Naive B cell (primary cell): Measurements from ENCODE around the gene GALC. TPM values are rescaled to one million over a fixed set of nuclear protein-coding genes. Genes with fewer than 3 reads are reported as not detected.

ENCODE experiments used
- ATAC-seq, 2 donors: fragments of 150-1000 bp; cut with Tn5 transposase; 2 replicates each; pipeline ENCODE4 v1.10.0; 2021; ENCODE audit warnings: low read depth in 2 of 2, mild to moderate bottlenecking in 2 of 2, moderate library complexity in 2 of 2
- DNase-seq: peaks from one replicate; pipeline ENCODE4 v3.0.0; 2022
- H3K27ac Mint-ChIP-seq, 6 donors: one replicate each; pipeline ENCODE4 v1.8.0; 2020 to 2022; ENCODE audit warnings: mild to moderate bottlenecking in 6 of 6, mixed read lengths in 6 of 6, moderate library complexity in 5 of 6, inconsistent platforms in 2 of 6
- H3K27me3 Mint-ChIP-seq, 3 donors: one replicate each; pipeline ENCODE4 v1.8.0; 2021 to 2022; ENCODE audit warnings: mixed read lengths in 3 of 3, mild to moderate bottlenecking in 1 of 3
- H3K36me3 Mint-ChIP-seq, 2 donors: one replicate each; pipeline ENCODE4 v1.8.0; 2020 to 2022; ENCODE audit warnings: mixed read lengths in 2 of 2, inconsistent platforms in 1 of 2, mild to moderate bottlenecking in 1 of 2
- H3K4me1 Mint-ChIP-seq, 3 donors: one replicate each; pipeline ENCODE4 v1.8.0; 2020 to 2022; ENCODE audit warnings: mixed read lengths in 3 of 3, inconsistent platforms in 1 of 3, mild to moderate bottlenecking in 1 of 3, moderate library complexity in 1 of 3
- H3K4me3 Mint-ChIP-seq, 8 donors: one replicate each; pipeline ENCODE4 v1.8.0; 2020 to 2022; ENCODE audit warnings: mild to moderate bottlenecking in 8 of 8, mixed read lengths in 8 of 8, moderate library complexity in 8 of 8, inconsistent platforms in 2 of 8
- H3K9me3 Mint-ChIP-seq, 7 donors: one replicate each; pipeline ENCODE4 v1.8.0; 2020 to 2022; ENCODE audit warnings: mixed read lengths in 7 of 7, mild to moderate bottlenecking in 5 of 7, inconsistent platforms in 2 of 7, moderate library complexity in 1 of 7
- polyA plus RNA-seq, 6 donors: library from polyadenylated mRNA; unstranded; fragments of 300-500 nt; fragmentation: Illumina TruSeq; gene quantifications; one replicate each; pipeline ENCODE4 v1.2.3, GENCODE V29; 2021; ENCODE audit warnings: low read depth in 6 of 6

GALC gene
- polyA plus RNA-seq, 6 donors from 2014 or later, result 3.6 to 9.4 (median 6.5) TPM

GRCh38 chr14:88023658-88024187 lies 30.7 kb upstream of the GALC start:
- H3K27ac Mint-ChIP-seq, result peak overlapping the region in 3 of 6 donors; percentile 3 to 59 (median 17)

GRCh38 chr14:88017535-88017934 lies 24.6 kb upstream of the GALC start:
- no peak for ATAC-seq

More at GRCh38 chr14:88023658-88024187, 30.7 kb upstream of the GALC start:
- ATAC-seq (no peak), DNase-seq (no peak)
- peaks cover 0 to 5% (median 0%) of the 10 kb centered on the region in 7 donors for H3K9me3 Mint-ChIP-seq
- peak overlapping the region in 2 of 8 donors; percentile 13 to 32 for H3K4me3 Mint-ChIP-seq
- no peaks in the 10 kb centered on the region for H3K27me3 Mint-ChIP-seq
- H3K4me1 Mint-ChIP-seq, result peaks cover 22 to 29% (median 24%) of the 10 kb centered on the region in 3 donors
- H3K36me3 Mint-ChIP-seq, result no peaks in the 10 kb centered on the region

GRCh38 chr14:88016768-88017167 lies 23.8 kb upstream of the GALC start:
- Mint-ChIP-seq H3K27ac (peak overlapping the region in 1 of 6 donors; percentile 85), H3K9me3 (peaks cover 0 to 5% (median 0%) of the 10 kb centered on the region in 7 donors), H3K27me3 (no peaks in the 10 kb centered on the region), H3K4me1 (peaks cover 27 to 36% (median 28%) of the 10 kb centered on the region in 3 donors), H3K4me3 (no peak overlapping the region), H3K36me3 (peaks cover 8 to 13% of the 10 kb centered on the region in 2 donors)
- no peak for ATAC-seq
- DNase-seq, result no peak

More at GRCh38 chr14:88017535-88017934, 24.6 kb upstream of the GALC start:
- H3K27me3 Mint-ChIP-seq, result no peaks in the 10 kb centered on the region
- peaks cover 26 to 33% (median 28%) of the 10 kb centered on the region in 3 donors for H3K4me1 Mint-ChIP-seq
- H3K4me3 Mint-ChIP-seq, result no peak overlapping the region
- H3K9me3 Mint-ChIP-seq, result peaks cover 0 to 5% (median 0%) of the 10 kb centered on the region in 7 donors
- H3K27ac Mint-ChIP-seq, result no peak overlapping the region
- H3K36me3 Mint-ChIP-seq, result peaks cover 8 to 13% of the 10 kb centered on the region in 2 donors
- no peak for DNase-seq

GRCh38 chr14:88013750-88014349 lies 20.9 kb upstream of the GALC start:
- Mint-ChIP-seq H3K27me3 (no peaks in the 10 kb centered on the region), H3K4me1 (peaks cover 34 to 56% (median 54%) of the 10 kb centered on the region in 3 donors), H3K27ac (peak overlapping the region in 5 of 6 donors; percentile 12 to 85 (median 27)), H3K36me3 (peaks cover 8 to 21% of the 10 kb centered on the region in 2 donors), H3K9me3 (no peaks in the 10 kb centered on the region), H3K4me3 (peak overlapping the region in 1 of 8 donors; percentile 45)
- ATAC-seq (peak; percentile 87 to 94), DNase-seq (peak; percentile 49)

GRCh38 chr14:88012495-88012894 lies 19.5 kb upstream of the GALC start:
- peaks cover 43 to 62% (median 57%) of the 10 kb centered on the region in 3 donors for H3K4me1 Mint-ChIP-seq
- H3K9me3 Mint-ChIP-seq, result no peaks in the 10 kb centered on the region
- no peaks in the 10 kb centered on the region for H3K27me3 Mint-ChIP-seq
- no peak for ATAC-seq
- no peak for DNase-seq
- peak overlapping the region in 3 of 6 donors; percentile 25 to 88 (median 70) for H3K27ac Mint-ChIP-seq
- peaks cover 8 to 15% of the 10 kb centered on the region in 2 donors for H3K36me3 Mint-ChIP-seq
- no peak overlapping the region for H3K4me3 Mint-ChIP-seq

GRCh38 chr14:88010331-88010730 lies 17.3 kb upstream of the GALC start:
- H3K36me3 Mint-ChIP-seq, result peaks cover 0 to 7% of the 10 kb centered on the region in 2 donors
- peak overlapping the region; percentile 43 to 82 (median 74) for H3K27ac Mint-ChIP-seq
- ATAC-seq (no peak), DNase-seq (no peak)
- no peaks in the 10 kb centered on the region for H3K9me3 Mint-ChIP-seq
- H3K27me3 Mint-ChIP-seq, result no peaks in the 10 kb centered on the region
- H3K4me1 Mint-ChIP-seq, result peaks cover 53 to 69% (median 66%) of the 10 kb centered on the region in 3 donors
- H3K4me3 Mint-ChIP-seq, result no peak overlapping the region

- H3K36me3 Mint-ChIP-seq, result peaks cover 0 to 7% of the 10 kb centered on the region in 2 donors
Measured at GRCh38 chr14:88009486-88009885, 16.5 kb upstream of the GALC start.

GRCh38 chr14:88008039-88008742 lies 15.2 kb upstream of the GALC start:
- ATAC-seq (no peak), DNase-seq (no peak)
- H3K4me1 Mint-ChIP-seq, result peaks cover 55 to 72% (median 68%) of the 10 kb centered on the region in 3 donors
- H3K9me3 Mint-ChIP-seq, result no peaks in the 10 kb centered on the region
- peaks cover 0 to 7% of the 10 kb centered on the region in 2 donors for H3K36me3 Mint-ChIP-seq
- peak overlapping the region; percentile 3 to 96 (median 91) for H3K27ac Mint-ChIP-seq
- no peaks in the 10 kb centered on the region for H3K27me3 Mint-ChIP-seq
- peak overlapping the region in 7 of 8 donors; percentile 7 to 90 (median 67) for H3K4me3 Mint-ChIP-seq

More at GRCh38 chr14:88009486-88009885, 16.5 kb upstream of the GALC start:
- peak overlapping the region; percentile 60 to 97 (median 84) for H3K27ac Mint-ChIP-seq
- H3K27me3 Mint-ChIP-seq, result no peaks in the 10 kb centered on the region
- no peak for ATAC-seq
- no peak for DNase-seq
- no peaks in the 10 kb centered on the region for H3K9me3 Mint-ChIP-seq
- peaks cover 60 to 73% (median 69%) of the 10 kb centered on the region in 3 donors for H3K4me1 Mint-ChIP-seq
- peak overlapping the region in 3 of 8 donors; percentile 4 to 15 (median 14) for H3K4me3 Mint-ChIP-seq

GRCh38 chr14:88007608-88008007 lies 14.6 kb upstream of the GALC start:
- Mint-ChIP-seq H3K36me3 (peaks cover 0 to 7% of the 10 kb centered on the region in 2 donors), H3K27ac (peak overlapping the region in 5 of 6 donors; percentile 13 to 90 (median 84)), H3K4me3 (peak overlapping the region in 4 of 8 donors; percentile 54 to 90 (median 70)), H3K9me3 (no peaks in the 10 kb centered on the region), H3K27me3 (no peaks in the 10 kb centered on the region), H3K4me1 (peaks cover 57 to 72% (median 71%) of the 10 kb centered on the region in 3 donors)
- ATAC-seq (no peak), DNase-seq (no peak)

GRCh38 chr14:88005978-88006851 lies 13.2 kb upstream of the GALC start:
- DNase-seq (peak; percentile 77), ATAC-seq (peak; percentile 88 to 93)
- Mint-ChIP-seq H3K9me3 (no peaks in the 10 kb centered on the region), H3K4me3 (peak overlapping the region; percentile 76 to 92 (median 88)), H3K36me3 (peaks cover 0 to 2% of the 10 kb centered on the region in 2 donors), H3K27ac (peak overlapping the region; percentile 85 to 98 (median 96)), H3K27me3 (no peaks in the 10 kb centered on the region), H3K4me1 (peaks cover 56 to 75% (median 71%) of the 10 kb centered on the region in 3 donors)

GRCh38 chr14:88005050-88005481 lies 12.1 kb upstream of the GALC start, which contains the start of gene GPR65:
Gene GPR65, plus strand, starts transcription at chr14:88005135. Its CDS starts 5,713 bp downstream, at chr14:88010848.
- Mint-ChIP-seq H3K27me3 (no peaks in the 10 kb centered on the region), H3K9me3 (no peaks in the 10 kb centered on the region), H3K4me3 (peak within 1 kb of the TSS; percentile 76 to 92 (median 88)), H3K36me3 (no peaks in the 10 kb centered on the region), H3K4me1 (peaks cover 53 to 65% (median 60%) of the 10 kb centered on the region in 3 donors), H3K27ac (peak within 1 kb of the TSS; percentile 85 to 98 (median 96))
- ATAC-seq (peak; percentile 61 to 69), DNase-seq (peak; percentile 59)

GRCh38 chr14:88004506-88005036 lies 11.6 kb upstream of the GALC start:
- Mint-ChIP-seq H3K27ac (peak overlapping the region; percentile 85 to 97 (median 96)), H3K27me3 (no peaks in the 10 kb centered on the region), H3K9me3 (no peaks in the 10 kb centered on the region), H3K36me3 (no peaks in the 10 kb centered on the region), H3K4me3 (peak overlapping the region; percentile 75 to 92 (median 88)), H3K4me1 (peaks cover 51 to 65% (median 60%) of the 10 kb centered on the region in 3 donors)
- ATAC-seq (peak in 1 of 2 donors; percentile 11), DNase-seq (no peak)
